ENCODE measurements around the gene CACFD1.
"Not testable (repeated sequence)": the region's sequence is repeated elsewhere in the genome, so short reads cannot be mapped to it uniquely, and the experiment has no call there.

Gene CACFD1

DNA sequence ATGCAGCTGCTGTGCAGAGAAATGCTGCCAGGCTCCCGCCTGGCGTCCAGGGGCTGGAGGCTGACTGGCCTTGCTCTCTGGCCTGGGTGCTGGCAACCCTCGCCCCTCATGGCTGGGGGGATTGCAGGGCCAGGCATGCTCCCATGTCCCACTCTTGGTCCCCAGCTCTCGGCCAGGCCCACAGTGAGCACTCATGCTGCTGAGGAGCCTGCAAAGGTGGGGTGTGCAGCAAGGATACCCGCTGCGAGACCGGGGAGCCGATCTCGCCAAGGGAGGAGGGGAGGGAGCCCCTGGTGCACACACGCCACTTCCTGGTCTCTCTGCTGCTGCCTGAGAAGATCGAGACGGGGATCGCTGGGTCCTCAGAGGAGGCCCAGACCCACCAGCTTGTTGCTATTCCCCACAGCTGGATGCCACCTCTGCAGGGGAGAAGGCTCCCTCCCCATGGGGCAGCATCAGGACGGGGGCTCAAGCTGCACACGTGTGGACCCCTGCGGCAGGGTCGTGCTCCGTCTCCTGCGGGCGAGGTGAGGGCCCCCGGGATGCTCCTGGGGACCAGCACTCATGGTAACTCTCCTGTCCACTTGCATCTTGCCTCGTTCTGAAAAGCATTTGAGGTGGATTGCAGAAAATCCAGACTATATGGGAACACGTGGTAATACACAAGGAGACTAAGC is 14.3 kb upstream of the CACFD1 start:
- Histone ChIP-seq H3K4me1 (ENCODE audit: insufficient read depth, low read length) (no peaks in the 10 kb centered on the region), H3K9me3 (ENCODE audit: insufficient read depth, low read length, severe bottlenecking) (no peaks in the 10 kb centered on the region), H3K27ac (ENCODE audit: low read length) (no peak overlapping the region), H3K36me3 (ENCODE audit: insufficient read depth, low read length) (no peaks in the 10 kb centered on the region), H3K27me3 (ENCODE audit: insufficient read depth, low read length, poor library complexity) (no peaks in the 10 kb centered on the region), H3K4me2 (ENCODE audit: insufficient read depth, low read length) (no peak overlapping the region), H3K4me3 (ENCODE audit: low read depth in 1 of 2, low read length in 2 of 2) (no peak overlapping the region), H3K9ac (ENCODE audit: low read depth, low read length) (no peak overlapping the region), H4K20me1 (ENCODE audit: insufficient read depth, low read length) (no peaks in the 10 kb centered on the region), H2AFZ (ENCODE audit: low read depth, low read length) (no peak overlapping the region), H3K79me2 (ENCODE audit: insufficient read depth, low read length) (no peaks in the 10 kb centered on the region)
- DNase-seq, result no peak
- ATAC-seq (ENCODE audit: insufficient read depth, low read depth), result no peak
- TF ChIP-seq EZH2 (IDR thresholded peaks at IDR 0.05; ENCODE audit: borderline replicate concordance, low read depth, low read length, severe bottlenecking), result no peak
- TF ChIP-seq, protein P1, sequence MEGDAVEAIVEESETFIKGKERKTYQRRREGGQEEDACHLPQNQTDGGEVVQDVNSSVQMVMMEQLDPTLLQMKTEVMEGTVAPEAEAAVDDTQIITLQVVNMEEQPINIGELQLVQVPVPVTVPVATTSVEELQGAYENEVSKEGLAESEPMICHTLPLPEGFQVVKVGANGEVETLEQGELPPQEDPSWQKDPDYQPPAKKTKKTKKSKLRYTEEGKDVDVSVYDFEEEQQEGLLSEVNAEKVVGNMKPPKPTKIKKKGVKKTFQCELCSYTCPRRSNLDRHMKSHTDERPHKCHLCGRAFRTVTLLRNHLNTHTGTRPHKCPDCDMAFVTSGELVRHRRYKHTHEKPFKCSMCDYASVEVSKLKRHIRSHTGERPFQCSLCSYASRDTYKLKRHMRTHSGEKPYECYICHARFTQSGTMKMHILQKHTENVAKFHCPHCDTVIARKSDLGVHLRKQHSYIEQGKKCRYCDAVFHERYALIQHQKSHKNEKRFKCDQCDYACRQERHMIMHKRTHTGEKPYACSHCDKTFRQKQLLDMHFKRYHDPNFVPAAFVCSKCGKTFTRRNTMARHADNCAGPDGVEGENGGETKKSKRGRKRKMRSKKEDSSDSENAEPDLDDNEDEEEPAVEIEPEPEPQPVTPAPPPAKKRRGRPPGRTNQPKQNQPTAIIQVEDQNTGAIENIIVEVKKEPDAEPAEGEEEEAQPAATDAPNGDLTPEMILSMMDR (IDR thresholded peaks at IDR 0.05; ENCODE audit: borderline replicate concordance, extremely low read depth, low read length, poor library complexity, severe bottlenecking), result no peak

GRCh38 chr9:133448487-133448972 is 11.2 kb upstream of the CACFD1 start:
- Histone ChIP-seq H3K79me2 (ENCODE audit: insufficient read depth, low read length) (no peaks in the 10 kb centered on the region), H3K9ac (ENCODE audit: low read depth, low read length) (no peak overlapping the region), H2AFZ (ENCODE audit: low read depth, low read length) (no peak overlapping the region), H3K27ac (ENCODE audit: low read length) (no peak overlapping the region), H3K4me2 (ENCODE audit: insufficient read depth, low read length) (no peak overlapping the region), H3K4me1 (ENCODE audit: insufficient read depth, low read length) (no peaks in the 10 kb centered on the region), H4K20me1 (ENCODE audit: insufficient read depth, low read length) (no peaks in the 10 kb centered on the region), H3K36me3 (ENCODE audit: insufficient read depth, low read length) (no peaks in the 10 kb centered on the region), H3K9me3 (ENCODE audit: insufficient read depth, low read length, severe bottlenecking) (no peaks in the 10 kb centered on the region), H3K4me3 (ENCODE audit: low read depth in 1 of 2, low read length in 2 of 2) (no peak overlapping the region), H3K27me3 (ENCODE audit: insufficient read depth, low read length, poor library complexity) (no peaks in the 10 kb centered on the region)
- no peak for ATAC-seq (ENCODE audit: insufficient read depth, low read depth)
- no peak for DNase-seq
- TF ChIP-seq, protein P1 (IDR thresholded peaks at IDR 0.05; ENCODE audit: borderline replicate concordance, extremely low read depth, low read length, poor library complexity, severe bottlenecking), result no peak
- TF ChIP-seq EZH2 (IDR thresholded peaks at IDR 0.05; ENCODE audit: borderline replicate concordance, low read depth, low read length, severe bottlenecking), result no peak

DNA sequence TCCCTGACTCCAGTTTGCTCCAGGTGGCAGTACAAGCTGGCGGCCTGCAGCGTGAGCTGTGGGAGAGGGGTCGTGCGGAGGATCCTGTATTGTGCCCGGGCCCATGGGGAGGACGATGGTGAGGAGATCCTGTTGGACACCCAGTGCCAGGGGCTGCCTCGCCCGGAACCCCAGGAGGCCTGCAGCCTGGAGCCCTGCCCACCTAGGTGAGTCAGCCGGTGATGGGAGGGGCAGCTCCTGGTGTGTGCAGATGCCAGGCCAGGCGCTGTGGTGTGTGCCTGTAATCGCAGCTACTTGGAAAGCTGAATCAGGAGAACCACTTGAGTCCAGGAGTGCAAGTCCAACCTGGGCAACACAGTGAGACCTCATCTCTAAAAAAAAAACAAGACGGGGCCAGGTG is 10.0 kb upstream of the CACFD1 start:
- Histone ChIP-seq H3K4me2 (ENCODE audit: insufficient read depth, low read length) (no peak overlapping the region), H3K9me3 (ENCODE audit: insufficient read depth, low read length, severe bottlenecking) (no peaks in the 10 kb centered on the region), H3K79me2 (ENCODE audit: insufficient read depth, low read length) (no peaks in the 10 kb centered on the region), H3K4me3 (ENCODE audit: low read depth in 1 of 2, low read length in 2 of 2) (no peak overlapping the region), H3K27ac (ENCODE audit: low read length) (no peak overlapping the region), H3K4me1 (ENCODE audit: insufficient read depth, low read length) (no peaks in the 10 kb centered on the region), H3K36me3 (ENCODE audit: insufficient read depth, low read length) (no peaks in the 10 kb centered on the region), H3K9ac (ENCODE audit: low read depth, low read length) (no peak overlapping the region), H2AFZ (ENCODE audit: low read depth, low read length) (no peak overlapping the region), H4K20me1 (ENCODE audit: insufficient read depth, low read length) (no peaks in the 10 kb centered on the region), H3K27me3 (ENCODE audit: insufficient read depth, low read length, poor library complexity) (no peaks in the 10 kb centered on the region)
- DNase-seq (no peak), ATAC-seq (ENCODE audit: insufficient read depth, low read depth) (no peak)
- TF ChIP-seq, protein P1 (IDR thresholded peaks at IDR 0.05; ENCODE audit: borderline replicate concordance, extremely low read depth, low read length, poor library complexity, severe bottlenecking), result no peak
- TF ChIP-seq EZH2 (IDR thresholded peaks at IDR 0.05; ENCODE audit: borderline replicate concordance, low read depth, low read length, severe bottlenecking), result no peak

- H3K4me1 ChIP-seq (ENCODE audit: insufficient read depth, low read length); H3K4me2 ChIP-seq (ENCODE audit: insufficient read depth, low read length); H3K36me3 ChIP-seq (ENCODE audit: insufficient read depth, low read length); H3K4me3 ChIP-seq (ENCODE audit: low read depth in 1 of 2, low read length in 2 of 2); DNase-seq; H3K27ac ChIP-seq (ENCODE audit: low read length); H3K27me3 ChIP-seq (ENCODE audit: insufficient read depth, low read length, poor library complexity); ATAC-seq (ENCODE audit: insufficient read depth, low read depth); H3K9me3 ChIP-seq (ENCODE audit: insufficient read depth, low read length, severe bottlenecking); H3K79me2 ChIP-seq (ENCODE audit: insufficient read depth, low read length); H3K9ac ChIP-seq (ENCODE audit: low read depth, low read length); H2AFZ ChIP-seq (ENCODE audit: low read depth, low read length); H4K20me1 ChIP-seq (ENCODE audit: insufficient read depth, low read length): not testable (repeated sequence)
Observed at GRCh38 chr9:133451865-133452264, 7.9 kb upstream of the CACFD1 start.
